Activated CD4-positive, alpha-beta T cell treated with anti-CD3 and anti-CD28 coated beads, Interleukin-2, Interleukin-6, amounts not matched to agents 100 ng/mL and 50 ng/mL, durations not matched to agents 16 hours and 8 hours (primary cell): ENCODE data around the gene C19orf67.
"Not testable (repeated sequence)": the region's sequence is repeated elsewhere in the genome, so short reads cannot be mapped to it uniquely, and the experiment has no call there.

Experiments
- DNase-seq: peaks from one replicate; pipeline ENCODE4 v3.0.0-alpha.2; 2020

The C19orf67 gene

DNA sequence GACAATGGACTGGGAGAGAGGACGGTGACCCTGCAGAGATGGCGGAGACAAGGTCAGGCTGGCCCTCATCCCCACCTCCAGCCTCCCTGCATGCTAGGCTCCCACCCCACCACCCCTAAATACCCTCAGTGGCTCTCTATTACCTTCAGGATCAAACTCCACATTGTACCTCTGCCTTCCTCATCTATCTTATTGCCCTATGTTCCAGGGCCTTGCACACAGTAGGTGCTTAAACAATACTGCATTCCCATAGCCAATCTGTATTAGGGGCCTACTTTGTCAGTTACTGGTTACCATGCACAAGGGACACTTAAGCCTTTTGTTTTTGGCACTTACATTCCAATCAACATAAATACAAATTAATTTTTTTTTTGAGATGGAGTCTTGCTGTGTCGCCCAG lies 30.2 kb downstream of the C19orf67 start:
- DNase-seq: no peak

GRCh38 chr19:14054721-14055120 lies 30.9 kb downstream of the C19orf67 start:
- DNase-seq: no peak

DNA sequence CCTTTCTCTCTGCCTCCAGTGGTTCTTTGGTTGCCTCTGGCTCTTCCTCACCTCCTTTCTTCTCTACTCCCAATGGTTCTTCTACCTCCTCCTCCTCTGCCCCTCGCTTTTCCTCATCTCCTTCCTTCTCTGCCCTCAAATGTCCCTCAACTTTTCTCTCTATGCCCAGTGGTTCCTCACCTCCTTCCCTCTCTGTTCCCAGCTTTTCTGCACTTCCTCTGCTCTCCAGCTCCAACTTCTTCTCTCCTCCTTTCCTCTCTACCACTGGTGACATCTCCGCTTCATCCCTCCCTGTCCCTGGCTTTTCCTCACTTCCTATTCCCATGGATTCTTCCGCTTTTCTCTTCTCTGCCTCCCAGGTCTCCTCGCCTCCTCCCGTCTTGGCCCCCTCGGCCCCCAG lies 31.5 kb downstream of the C19orf67 start:
- no peak for DNase-seq

- DNase-seq: no peak
Measured at GRCh38 chr19:14053500-14053899, 32.1 kb downstream of the C19orf67 start.

GRCh38 chr19:14053032-14053431 lies 32.6 kb downstream of the C19orf67 start:
- DNase-seq: no peak

- DNase-seq: no peak
Measured at GRCh38 chr19:14052470-14052869, 33.1 kb downstream of the C19orf67 start.

GRCh38 chr19:14051980-14052379 lies 33.6 kb downstream of the C19orf67 start:
- no peak for DNase-seq

GRCh38 chr19:14050961-14051360 lies 34.6 kb downstream of the C19orf67 start:
- not testable (repeated sequence) for DNase-seq

GRCh38 chr19:14050512-14050911 lies 35.1 kb downstream of the C19orf67 start:
- no peak for DNase-seq

DNA sequence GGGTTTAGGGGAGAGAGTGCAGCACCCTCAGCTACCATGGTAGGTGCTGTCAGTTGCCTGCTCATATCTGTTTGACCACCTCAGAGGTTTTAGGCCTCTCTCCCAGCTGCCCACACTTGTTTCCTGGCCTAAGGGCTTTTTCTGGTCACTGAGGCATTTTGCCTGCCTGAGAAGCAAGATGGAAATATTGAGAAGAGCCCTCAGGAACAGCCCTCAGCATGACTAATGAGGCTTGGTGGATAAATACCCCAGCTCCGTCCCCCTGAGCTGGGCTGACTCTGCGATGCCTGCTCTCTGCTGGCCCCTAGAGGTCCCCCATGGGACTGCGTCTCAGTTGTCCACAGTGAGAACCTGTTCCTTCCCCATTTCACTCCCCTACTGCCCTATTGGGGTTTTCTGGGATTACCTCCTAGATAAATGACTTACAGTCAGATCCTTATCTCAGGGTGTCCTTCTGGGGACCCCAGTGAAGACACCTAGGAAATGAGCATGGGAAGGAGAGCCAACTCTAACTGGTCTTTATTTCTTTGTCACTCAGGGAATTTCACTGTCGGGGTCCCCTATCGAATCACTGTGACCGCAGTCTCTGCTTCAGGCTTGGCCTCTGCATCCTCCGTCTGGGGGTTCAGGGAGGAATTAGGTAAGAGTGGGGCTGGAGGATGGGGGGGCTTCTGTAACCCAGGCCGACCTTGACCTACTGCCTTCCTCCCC lies 37.0 kb downstream of the C19orf67 start:
- DNase-seq: peak; percentile 80

GRCh38 chr19:14047866-14048265 lies 37.7 kb downstream of the C19orf67 start:
- not testable (repeated sequence) for DNase-seq

GRCh38 chr19:14042659-14043608 lies 42.6 kb downstream of the C19orf67 start:
- DNase-seq: peak; percentile 62

DNA sequence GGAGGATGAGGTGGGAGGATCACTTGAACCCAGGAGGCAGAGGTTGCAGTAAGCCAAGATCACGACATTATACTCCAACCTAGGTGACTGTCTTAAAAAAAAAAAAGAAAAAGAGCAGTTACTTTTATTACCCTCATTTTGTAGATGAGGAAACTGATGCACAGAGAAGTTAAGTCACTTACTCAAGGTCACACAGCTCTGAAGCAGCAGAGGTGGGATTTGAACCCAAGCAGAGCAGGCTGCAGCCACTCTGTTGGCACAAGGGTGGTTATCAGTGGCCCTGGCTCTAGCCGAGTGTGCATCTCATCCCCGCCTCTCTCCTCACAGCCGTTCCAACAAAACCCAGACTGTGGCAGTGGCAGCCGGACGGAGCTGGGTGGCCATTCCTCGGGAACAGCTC lies 46.4 kb downstream of the C19orf67 start:
- no peak for DNase-seq

GRCh38 chr19:14035706-14036105 lies 49.9 kb downstream of the C19orf67 start:
- no peak for DNase-seq

DNA sequence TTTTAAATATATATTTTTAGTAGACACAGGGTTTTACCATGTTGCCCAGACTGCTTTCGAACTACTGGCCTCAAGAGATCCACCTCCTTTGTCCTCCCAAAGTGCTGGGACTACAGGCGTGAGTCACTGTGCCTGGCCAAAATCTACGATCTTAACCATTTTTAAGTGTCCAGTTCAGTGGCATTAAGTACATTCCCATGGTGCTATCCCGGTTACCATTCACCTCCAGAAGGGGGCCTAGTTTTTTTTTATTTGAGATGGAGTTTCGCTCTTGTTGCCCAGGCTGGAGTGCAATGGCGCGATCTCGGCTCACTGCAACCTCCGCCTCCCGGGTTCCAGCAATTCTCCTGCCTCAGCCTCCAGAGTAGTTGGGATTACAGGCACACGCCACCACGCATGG lies 50.4 kb downstream of the C19orf67 start:
- DNase-seq: not testable (repeated sequence)

- no peak for DNase-seq
Measured at GRCh38 chr19:14033946-14034345, 51.6 kb downstream of the C19orf67 start.

GRCh38 chr19:14031719-14032480 lies 53.7 kb downstream of the C19orf67 start, which contains the start of gene IL27RA:
Gene IL27RA, plus strand, starts transcription at chr19:14031762. Its CDS starts 111 bp downstream, at chr19:14031873.
- DNase-seq: peak; percentile 77
